ENCODE results near the gene PPP1R12B.
"Not testable (repeated sequence)": the region's sequence is repeated elsewhere in the genome, so short reads cannot be mapped to it uniquely, and the experiment has no call there.

Gene PPP1R12B

GRCh38 chr1:202343652-202344349 is 4.7 kb upstream of the PPP1R12B start:
- no peak for DNase-seq (ENCODE audit: extremely low read depth in 1 of 2, low read depth in 1 of 2)

GRCh38 chr1:202348005-202348508 is 442 bp upstream of the PPP1R12B start:
- DNase-seq (ENCODE audit: extremely low read depth in 1 of 2, low read depth in 1 of 2), result no peak

- DNase-seq (ENCODE audit: extremely low read depth in 1 of 2, low read depth in 1 of 2), result no peak
These were observed 868 bp downstream of the PPP1R12B start for GRCh38 chr1:202349206-202349928.

GRCh38 chr1:202351725-202352124 is 3.2 kb downstream of the PPP1R12B start:
- DNase-seq (ENCODE audit: extremely low read depth in 1 of 2, low read depth in 1 of 2), result no peak

- not testable (repeated sequence) for DNase-seq (ENCODE audit: extremely low read depth in 1 of 2, low read depth in 1 of 2)
These were observed 4.2 kb downstream of the PPP1R12B start for GRCh38 chr1:202352583-202353197.

- no peak for DNase-seq (ENCODE audit: extremely low read depth in 1 of 2, low read depth in 1 of 2)
These were observed 7.5 kb downstream of the PPP1R12B start for GRCh38 chr1:202355944-202356553.

- DNase-seq (ENCODE audit: extremely low read depth in 1 of 2, low read depth in 1 of 2), result no peak
These were observed 9.0 kb downstream of the PPP1R12B start for GRCh38 chr1:202357506-202357905.

GRCh38 chr1:202361224-202361623 is 12.7 kb downstream of the PPP1R12B start:
- no peak for DNase-seq (ENCODE audit: extremely low read depth in 1 of 2, low read depth in 1 of 2)

- no peak for DNase-seq (ENCODE audit: extremely low read depth in 1 of 2, low read depth in 1 of 2)
These were observed 13.2 kb downstream of the PPP1R12B start for GRCh38 chr1:202361701-202362100.

- DNase-seq (ENCODE audit: extremely low read depth in 1 of 2, low read depth in 1 of 2), result no peak
These were observed 13.7 kb downstream of the PPP1R12B start for GRCh38 chr1:202362212-202362611.

GRCh38 chr1:202365092-202365815 is 16.8 kb downstream of the PPP1R12B start:
- DNase-seq (ENCODE audit: extremely low read depth in 1 of 2, low read depth in 1 of 2), result no peak

- no peak for DNase-seq (ENCODE audit: extremely low read depth in 1 of 2, low read depth in 1 of 2)
These were observed 18.8 kb downstream of the PPP1R12B start for GRCh38 chr1:202367271-202367670.

GRCh38 chr1:202370906-202371305 is 22.4 kb downstream of the PPP1R12B start:
- not testable (repeated sequence) for DNase-seq (ENCODE audit: extremely low read depth in 1 of 2, low read depth in 1 of 2)

GRCh38 chr1:202374099-202374498 is 25.6 kb downstream of the PPP1R12B start:
- DNase-seq (ENCODE audit: extremely low read depth in 1 of 2, low read depth in 1 of 2), result no peak

GRCh38 chr1:202375175-202375574 is 26.7 kb downstream of the PPP1R12B start:
- not testable (repeated sequence) for DNase-seq (ENCODE audit: extremely low read depth in 1 of 2, low read depth in 1 of 2)

- DNase-seq (ENCODE audit: extremely low read depth in 1 of 2, low read depth in 1 of 2), result no peak
These were observed 27.7 kb downstream of the PPP1R12B start for GRCh38 chr1:202376247-202376646.

GRCh38 chr1:202379884-202380529 is 31.5 kb downstream of the PPP1R12B start:
- DNase-seq (ENCODE audit: extremely low read depth in 1 of 2, low read depth in 1 of 2), result not testable (repeated sequence)

- DNase-seq (ENCODE audit: extremely low read depth in 1 of 2, low read depth in 1 of 2), result not testable (repeated sequence)
These were observed 32.0 kb downstream of the PPP1R12B start for GRCh38 chr1:202380535-202380934.

- DNase-seq (ENCODE audit: extremely low read depth in 1 of 2, low read depth in 1 of 2), result not testable (repeated sequence)
These were observed 33.4 kb downstream of the PPP1R12B start for GRCh38 chr1:202381867-202382266.

GRCh38 chr1:202395831-202396230 is 47.3 kb downstream of the PPP1R12B start:
- not testable (repeated sequence) for DNase-seq (ENCODE audit: extremely low read depth in 1 of 2, low read depth in 1 of 2)
